GM12874 (cell line): Measurements from ENCODE around the gene ERN1.

Experiments
- TF ChIP-seq, protein P1 (sequence below): IDR thresholded peaks from 2 replicates; pipeline ENCODE4 v1.5.1; 2011; ENCODE audit warnings: low read depth, mild to moderate bottlenecking, control low read depth, low read length, moderate library complexity; ENCODE audit not compliant: insufficient read depth

The ERN1 gene

GRCh38 chr17:64172510-64172909, 42.6 kb upstream of the ERN1 start:
- TF ChIP-seq, protein P1, sequence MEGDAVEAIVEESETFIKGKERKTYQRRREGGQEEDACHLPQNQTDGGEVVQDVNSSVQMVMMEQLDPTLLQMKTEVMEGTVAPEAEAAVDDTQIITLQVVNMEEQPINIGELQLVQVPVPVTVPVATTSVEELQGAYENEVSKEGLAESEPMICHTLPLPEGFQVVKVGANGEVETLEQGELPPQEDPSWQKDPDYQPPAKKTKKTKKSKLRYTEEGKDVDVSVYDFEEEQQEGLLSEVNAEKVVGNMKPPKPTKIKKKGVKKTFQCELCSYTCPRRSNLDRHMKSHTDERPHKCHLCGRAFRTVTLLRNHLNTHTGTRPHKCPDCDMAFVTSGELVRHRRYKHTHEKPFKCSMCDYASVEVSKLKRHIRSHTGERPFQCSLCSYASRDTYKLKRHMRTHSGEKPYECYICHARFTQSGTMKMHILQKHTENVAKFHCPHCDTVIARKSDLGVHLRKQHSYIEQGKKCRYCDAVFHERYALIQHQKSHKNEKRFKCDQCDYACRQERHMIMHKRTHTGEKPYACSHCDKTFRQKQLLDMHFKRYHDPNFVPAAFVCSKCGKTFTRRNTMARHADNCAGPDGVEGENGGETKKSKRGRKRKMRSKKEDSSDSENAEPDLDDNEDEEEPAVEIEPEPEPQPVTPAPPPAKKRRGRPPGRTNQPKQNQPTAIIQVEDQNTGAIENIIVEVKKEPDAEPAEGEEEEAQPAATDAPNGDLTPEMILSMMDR: no peak

- TF ChIP-seq, protein P1: no peak
Measured at GRCh38 chr17:64171041-64171440, 41.1 kb upstream of the ERN1 start.

GRCh38 chr17:64170286-64170685, 40.3 kb upstream of the ERN1 start:
- TF ChIP-seq, protein P1: no peak

DNA sequence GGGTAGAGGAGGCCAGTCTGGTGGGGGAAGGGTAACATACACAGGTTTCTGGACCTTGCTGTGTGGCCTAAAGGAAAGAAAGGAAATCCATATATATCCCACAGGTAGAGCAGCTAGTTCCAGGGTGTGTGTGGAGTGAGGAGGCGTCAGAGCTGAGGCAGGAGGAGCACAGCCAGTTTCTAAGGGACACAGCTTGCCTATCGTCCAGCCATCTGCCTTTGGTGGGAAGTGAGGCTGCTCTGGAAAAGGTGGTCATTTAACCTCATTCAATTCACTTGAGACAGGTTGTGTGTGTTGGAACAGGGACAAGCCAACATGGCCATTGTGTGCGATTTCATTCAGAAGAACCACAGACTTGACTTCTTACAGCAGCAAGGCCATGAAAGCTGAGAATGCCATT, 36.9 kb upstream of the ERN1 start:
- TF ChIP-seq, protein P1: no peak

GRCh38 chr17:64165347-64165746, 35.4 kb upstream of the ERN1 start:
- TF ChIP-seq, protein P1: no peak

- TF ChIP-seq, protein P1: no peak
Measured at GRCh38 chr17:64164596-64165285, 34.8 kb upstream of the ERN1 start.

DNA sequence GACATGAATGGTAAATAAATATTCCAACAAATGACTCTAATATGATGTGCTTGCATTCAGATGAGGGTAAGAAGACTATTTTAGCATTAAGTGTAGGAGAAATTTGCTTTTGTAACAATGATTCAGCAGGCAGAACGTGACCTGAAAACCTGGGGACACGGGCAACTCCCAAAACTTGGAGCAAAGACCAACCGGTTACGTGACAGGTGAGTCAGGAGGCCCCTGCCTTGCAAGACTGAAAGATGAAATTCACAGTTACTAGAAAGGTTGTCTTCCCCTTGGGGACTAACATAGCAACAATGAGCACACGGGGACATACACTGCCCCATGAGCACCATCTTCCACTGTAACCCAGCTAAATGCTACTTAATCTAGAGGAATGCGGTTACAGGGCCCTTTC, 33.5 kb upstream of the ERN1 start:
- TF ChIP-seq, protein P1: no peak
